WTC11 (cell line): Measurements from ENCODE around the gene CDKL2. TPM values are rescaled to one million over a fixed set of nuclear protein-coding genes. Genes with fewer than 3 reads are reported as not detected.
A peak's percentile ranks its signal among the peaks of the same experiment; 100 is the strongest.

ENCODE experiments used
- ATAC-seq: fragments of 200-7000 bp; cut with Tn5 transposase; 2 replicates; pipeline ENCODE4 v1.10.0; 2021; ENCODE audit warnings: mild to moderate bottlenecking, moderate library complexity
- Bru-seq: library from RNA; stranded (reverse); fragments of 400-500 nt; gene quantifications from one replicate; lab custom pipeline; 2021; lab: Mats Ljungman, UMichigan
- CTCF ChIA-PET: fragments of 300-600 bp; sonication (Branson Sonifier 250); formaldehyde crosslinking; loops from one replicate; lab custom pipeline; 2021; ENCODE audit warnings: antibody characterized with exemption; lab: Charles Lee
- POLR2A ChIA-PET: fragments of 350-600 bp; sonication (Branson Sonifier 250); formaldehyde crosslinking; loops from one replicate; lab custom pipeline; 2021; ENCODE audit warnings: antibody characterized with exemption; lab: Charles Lee
- DNase-seq: peaks from one replicate; pipeline ENCODE4 v3.0.0; 2021; ENCODE audit warnings: low spot score
- H3K27ac Mint-ChIP-seq: 2 replicates; pipeline ENCODE4 v1.8.0; 2021; ENCODE audit warnings: mixed read lengths
- H3K27me3 Mint-ChIP-seq: 2 replicates; pipeline ENCODE4 v1.8.0; 2021; ENCODE audit warnings: low read depth, mild to moderate bottlenecking, moderate library complexity, mixed read lengths
- H3K36me3 Mint-ChIP-seq: 2 replicates; pipeline ENCODE4 v1.8.0; 2021; ENCODE audit warnings: mixed read lengths
- H3K4me1 Mint-ChIP-seq: 2 replicates; pipeline ENCODE4 v1.8.0; 2022; ENCODE audit warnings: mixed read lengths
- H3K4me3 Mint-ChIP-seq: 2 replicates; pipeline ENCODE4 v1.8.0; 2021; ENCODE audit warnings: mild to moderate bottlenecking, moderate library complexity, mixed read lengths
- H3K9me3 Mint-ChIP-seq: 2 replicates; pipeline ENCODE4 v1.8.0; 2021; ENCODE audit warnings: mixed read lengths
- ATF1 ChIP-seq: sonication (generic); formaldehyde crosslinking; IDR thresholded peaks from 2 replicates; pipeline ENCODE4 v1.8.1; 2023; ENCODE audit warnings: mild to moderate bottlenecking, moderate library complexity, missing genetic modification reagents
- CBFB ChIP-seq: sonication (generic); formaldehyde crosslinking; IDR thresholded peaks from 2 replicates; pipeline ENCODE4 v1.8.1; 2022; ENCODE audit warnings: mild to moderate bottlenecking, low read depth, missing genetic modification reagents
- E2F5 ChIP-seq: sonication (generic); formaldehyde crosslinking; IDR thresholded peaks from 2 replicates; pipeline ENCODE4 v1.8.1; 2022; ENCODE audit warnings: mild to moderate bottlenecking, moderate library complexity, missing genetic modification reagents
- MAX ChIP-seq: sonication (generic); formaldehyde crosslinking; IDR thresholded peaks from 2 replicates; pipeline ENCODE4 v1.8.0; 2022; ENCODE audit warnings: mild to moderate bottlenecking, missing genetic modification reagents
- MLX ChIP-seq: sonication (generic); formaldehyde crosslinking; IDR thresholded peaks from 2 replicates; pipeline ENCODE4 v1.8.1; 2023; ENCODE audit warnings: mild to moderate bottlenecking, missing genetic modification reagents, moderate library complexity
- MXD4 ChIP-seq: fragments of 250-450 bp; sonication (Bioruptor Pico); IDR thresholded peaks from 2 replicates; pipeline ENCODE4 v1.8.0; 2021; ENCODE audit warnings: mild to moderate bottlenecking, moderate library complexity, borderline replicate concordance
- NFATC4 ChIP-seq: fragments of 250-450 bp; sonication (Bioruptor Pico); IDR thresholded peaks from 2 replicates; pipeline ENCODE4 v1.9.0; 2021; ENCODE audit warnings: mild to moderate bottlenecking
- NR2C2 ChIP-seq: sonication (generic); formaldehyde crosslinking; IDR thresholded peaks from 2 replicates; pipeline ENCODE4 v1.8.0; 2022; ENCODE audit warnings: mild to moderate bottlenecking, missing genetic modification reagents
- PREB ChIP-seq: sonication (generic); formaldehyde crosslinking; IDR thresholded peaks from 2 replicates; pipeline ENCODE4 v1.8.1; 2022; ENCODE audit warnings: mild to moderate bottlenecking, missing genetic modification reagents, moderate library complexity, borderline replicate concordance
- TP53 ChIP-seq: sonication (generic); formaldehyde crosslinking; IDR thresholded peaks from 2 replicates; pipeline ENCODE4 v1.8.1; 2023; ENCODE audit warnings: mild to moderate bottlenecking, missing genetic modification reagents
- ZNF232 ChIP-seq: sonication (generic); formaldehyde crosslinking; IDR thresholded peaks from 2 replicates; pipeline ENCODE4 v1.8.0; 2022; ENCODE audit warnings: mild to moderate bottlenecking, missing genetic modification reagents
- ZNF263 ChIP-seq: sonication (generic); formaldehyde crosslinking; IDR thresholded peaks from 2 replicates; pipeline ENCODE4 v1.8.1; 2022; ENCODE audit warnings: low read depth, mild to moderate bottlenecking, moderate library complexity, missing genetic modification reagents
- ZNF317 ChIP-seq: sonication (generic); formaldehyde crosslinking; IDR thresholded peaks from 2 replicates; pipeline ENCODE4 v1.8.1; 2023; ENCODE audit warnings: low read depth, mild to moderate bottlenecking, moderate library complexity, missing genetic modification reagents, borderline replicate concordance
- ZNF671 ChIP-seq: fragments of 250-450 bp; sonication (Bioruptor Pico); IDR thresholded peaks from 2 replicates; pipeline ENCODE4 v1.8.0; 2021; ENCODE audit warnings: mild to moderate bottlenecking
- long read RNA-seq, 3 experiments: library from RNA in 1 of 3; library from capped mRNA in 1 of 3; library from polyadenylated mRNA in 1 of 3; unstranded in 2 of 3; stranded (forward) in 1 of 3; transcript quantifications; one replicate each; pipeline ENCODE4 v2.0.0, GENCODE V29; 2021
- total RNA-seq: library from RNA; stranded (reverse); gene quantifications from 3 replicates; pipeline ENCODE4 v1.2.3, GENCODE V29; 2021
- TF ChIP-seq, protein P1 (sequence below): sonication (generic); formaldehyde crosslinking; IDR thresholded peaks from 2 replicates; pipeline ENCODE4 v1.8.1; 2023; ENCODE audit warnings: mild to moderate bottlenecking, missing genetic modification reagents, moderate library complexity
- TF ChIP-seq, protein P2 (sequence below): sonication (generic); formaldehyde crosslinking; IDR thresholded peaks from 2 replicates; pipeline ENCODE4 v1.8.0; 2022; ENCODE audit warnings: mild to moderate bottlenecking, missing genetic modification reagents
- TF ChIP-seq, protein P3 (sequence below): sonication (generic); formaldehyde crosslinking; IDR thresholded peaks from 2 replicates; pipeline ENCODE4 v1.8.1; 2023; ENCODE audit warnings: mild to moderate bottlenecking, missing genetic modification reagents, borderline replicate concordance
- TF ChIP-seq, protein P4 (sequence below): sonication (generic); formaldehyde crosslinking; IDR thresholded peaks from 2 replicates; pipeline ENCODE4 v1.8.0; 2023; ENCODE audit warnings: missing genetic modification reagents
- TF ChIP-seq, protein P5 (sequence below): sonication (generic); formaldehyde crosslinking; IDR thresholded peaks from 2 replicates; pipeline ENCODE4 v1.8.1; 2022; ENCODE audit warnings: missing genetic modification reagents, borderline replicate concordance

Gene CDKL2
- total RNA-seq (1.4 to 1.7 TPM (median 1.7 TPM) in 3 replicates), Bru-seq, nascent RNA (percentile 29 among the genes with signal in this experiment)
- long read RNA-seq, experiment 1, partial matches to known transcripts, result 0 of 6 reads
- long read RNA-seq, experiment 1, other reads (novel, unspliced or antisense), result 1 of 6 reads
- long read RNA-seq, experiment 2, result 0 reads
- long read RNA-seq, experiment 3, result 0 reads

GRCh38 chr4:75630174-75630936 is at the start of gene CDKL2:
Gene CDKL2 (minus strand): TSS chr4:75630528. CDS start chr4:75625988, 4,540 bp downstream.
- H3K27me3 Mint-ChIP-seq, result peaks cover 30% of the 10 kb centered on the region
- H3K27ac Mint-ChIP-seq, result peak within 1 kb of the TSS; percentile 68
- ChIA-PET POLR2A (interaction anchor here (0.9 to 2.1 kb wide), 2 partner anchors 23 to 94 kb away, joined by 3 to 11 read pairs; partner anchors contain the start of gene USO1), CTCF (interaction anchor here (1.0 to 1.8 kb wide), 3 partner anchors 9 to 218 kb away, joined by 5 to 6 read pairs (median 5); partner anchors contain the start of gene USO1)
- no peaks in the 10 kb centered on the region for H3K36me3 Mint-ChIP-seq
- peak within 1 kb of the TSS; percentile 84 for H3K4me3 Mint-ChIP-seq
- DNase-seq (peak; percentile 93), ATAC-seq (peak; percentile 98)
- no peaks in the 10 kb centered on the region for H3K9me3 Mint-ChIP-seq
- H3K4me1 Mint-ChIP-seq, result peaks cover 7% of the 10 kb centered on the region
- no peak for TF ChIP-seq MLX (CRISPR knock-in tag)
- TF ChIP-seq, protein P1, sequence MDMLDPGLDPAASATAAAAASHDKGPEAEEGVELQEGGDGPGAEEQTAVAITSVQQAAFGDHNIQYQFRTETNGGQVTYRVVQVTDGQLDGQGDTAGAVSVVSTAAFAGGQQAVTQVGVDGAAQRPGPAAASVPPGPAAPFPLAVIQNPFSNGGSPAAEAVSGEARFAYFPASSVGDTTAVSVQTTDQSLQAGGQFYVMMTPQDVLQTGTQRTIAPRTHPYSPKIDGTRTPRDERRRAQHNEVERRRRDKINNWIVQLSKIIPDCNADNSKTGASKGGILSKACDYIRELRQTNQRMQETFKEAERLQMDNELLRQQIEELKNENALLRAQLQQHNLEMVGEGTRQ (CRISPR knock-in tag), result peak; percentile 55
- TF ChIP-seq PREB (CRISPR knock-in tag), result no peak
- peak; percentile 93 for TF ChIP-seq MAX (CRISPR knock-in tag)
- TF ChIP-seq NR2C2 (CRISPR knock-in tag), result no peak
- TF ChIP-seq NFATC4, result no peak
- TF ChIP-seq, protein P2, sequence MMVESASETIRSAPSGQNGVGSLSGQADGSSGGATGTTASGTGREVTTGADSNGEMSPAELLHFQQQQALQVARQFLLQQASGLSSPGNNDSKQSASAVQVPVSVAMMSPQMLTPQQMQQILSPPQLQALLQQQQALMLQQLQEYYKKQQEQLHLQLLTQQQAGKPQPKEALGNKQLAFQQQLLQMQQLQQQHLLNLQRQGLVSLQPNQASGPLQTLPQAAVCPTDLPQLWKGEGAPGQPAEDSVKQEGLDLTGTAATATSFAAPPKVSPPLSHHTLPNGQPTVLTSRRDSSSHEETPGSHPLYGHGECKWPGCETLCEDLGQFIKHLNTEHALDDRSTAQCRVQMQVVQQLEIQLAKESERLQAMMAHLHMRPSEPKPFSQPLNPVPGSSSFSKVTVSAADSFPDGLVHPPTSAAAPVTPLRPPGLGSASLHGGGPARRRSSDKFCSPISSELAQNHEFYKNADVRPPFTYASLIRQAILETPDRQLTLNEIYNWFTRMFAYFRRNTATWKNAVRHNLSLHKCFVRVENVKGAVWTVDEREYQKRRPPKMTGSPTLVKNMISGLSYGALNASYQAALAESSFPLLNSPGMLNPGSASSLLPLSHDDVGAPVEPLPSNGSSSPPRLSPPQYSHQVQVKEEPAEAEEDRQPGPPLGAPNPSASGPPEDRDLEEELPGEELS (CRISPR knock-in tag), result peak; percentile 74
- no peak for TF ChIP-seq ZNF317 (CRISPR knock-in tag)
- TF ChIP-seq, protein P3, sequence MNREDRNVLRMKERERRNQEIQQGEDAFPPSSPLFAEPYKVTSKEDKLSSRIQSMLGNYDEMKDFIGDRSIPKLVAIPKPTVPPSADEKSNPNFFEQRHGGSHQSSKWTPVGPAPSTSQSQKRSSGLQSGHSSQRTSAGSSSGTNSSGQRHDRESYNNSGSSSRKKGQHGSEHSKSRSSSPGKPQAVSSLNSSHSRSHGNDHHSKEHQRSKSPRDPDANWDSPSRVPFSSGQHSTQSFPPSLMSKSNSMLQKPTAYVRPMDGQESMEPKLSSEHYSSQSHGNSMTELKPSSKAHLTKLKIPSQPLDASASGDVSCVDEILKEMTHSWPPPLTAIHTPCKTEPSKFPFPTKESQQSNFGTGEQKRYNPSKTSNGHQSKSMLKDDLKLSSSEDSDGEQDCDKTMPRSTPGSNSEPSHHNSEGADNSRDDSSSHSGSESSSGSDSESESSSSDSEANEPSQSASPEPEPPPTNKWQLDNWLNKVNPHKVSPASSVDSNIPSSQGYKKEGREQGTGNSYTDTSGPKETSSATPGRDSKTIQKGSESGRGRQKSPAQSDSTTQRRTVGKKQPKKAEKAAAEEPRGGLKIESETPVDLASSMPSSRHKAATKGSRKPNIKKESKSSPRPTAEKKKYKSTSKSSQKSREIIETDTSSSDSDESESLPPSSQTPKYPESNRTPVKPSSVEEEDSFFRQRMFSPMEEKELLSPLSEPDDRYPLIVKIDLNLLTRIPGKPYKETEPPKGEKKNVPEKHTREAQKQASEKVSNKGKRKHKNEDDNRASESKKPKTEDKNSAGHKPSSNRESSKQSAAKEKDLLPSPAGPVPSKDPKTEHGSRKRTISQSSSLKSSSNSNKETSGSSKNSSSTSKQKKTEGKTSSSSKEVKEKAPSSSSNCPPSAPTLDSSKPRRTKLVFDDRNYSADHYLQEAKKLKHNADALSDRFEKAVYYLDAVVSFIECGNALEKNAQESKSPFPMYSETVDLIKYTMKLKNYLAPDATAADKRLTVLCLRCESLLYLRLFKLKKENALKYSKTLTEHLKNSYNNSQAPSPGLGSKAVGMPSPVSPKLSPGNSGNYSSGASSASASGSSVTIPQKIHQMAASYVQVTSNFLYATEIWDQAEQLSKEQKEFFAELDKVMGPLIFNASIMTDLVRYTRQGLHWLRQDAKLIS (CRISPR knock-in tag), result 0 out of 2 replicates have a peak, but pooled peaks have one; percentile 58
- TF ChIP-seq, protein P4, sequence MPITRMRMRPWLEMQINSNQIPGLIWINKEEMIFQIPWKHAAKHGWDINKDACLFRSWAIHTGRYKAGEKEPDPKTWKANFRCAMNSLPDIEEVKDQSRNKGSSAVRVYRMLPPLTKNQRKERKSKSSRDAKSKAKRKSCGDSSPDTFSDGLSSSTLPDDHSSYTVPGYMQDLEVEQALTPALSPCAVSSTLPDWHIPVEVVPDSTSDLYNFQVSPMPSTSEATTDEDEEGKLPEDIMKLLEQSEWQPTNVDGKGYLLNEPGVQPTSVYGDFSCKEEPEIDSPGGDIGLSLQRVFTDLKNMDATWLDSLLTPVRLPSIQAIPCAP (CRISPR knock-in tag), result peak; percentile 81; the same call in 1 of the 2 replicates
- peak; percentile 42; the same call in 1 of the 2 replicates for TF ChIP-seq CBFB (CRISPR knock-in tag)
- no peak for TF ChIP-seq ATF1 (CRISPR knock-in tag)
- TF ChIP-seq ZNF671 (CRISPR knock-in tag), result no peak
- TF ChIP-seq MXD4 (CRISPR knock-in tag), result no peak
- TF ChIP-seq, protein P5, sequence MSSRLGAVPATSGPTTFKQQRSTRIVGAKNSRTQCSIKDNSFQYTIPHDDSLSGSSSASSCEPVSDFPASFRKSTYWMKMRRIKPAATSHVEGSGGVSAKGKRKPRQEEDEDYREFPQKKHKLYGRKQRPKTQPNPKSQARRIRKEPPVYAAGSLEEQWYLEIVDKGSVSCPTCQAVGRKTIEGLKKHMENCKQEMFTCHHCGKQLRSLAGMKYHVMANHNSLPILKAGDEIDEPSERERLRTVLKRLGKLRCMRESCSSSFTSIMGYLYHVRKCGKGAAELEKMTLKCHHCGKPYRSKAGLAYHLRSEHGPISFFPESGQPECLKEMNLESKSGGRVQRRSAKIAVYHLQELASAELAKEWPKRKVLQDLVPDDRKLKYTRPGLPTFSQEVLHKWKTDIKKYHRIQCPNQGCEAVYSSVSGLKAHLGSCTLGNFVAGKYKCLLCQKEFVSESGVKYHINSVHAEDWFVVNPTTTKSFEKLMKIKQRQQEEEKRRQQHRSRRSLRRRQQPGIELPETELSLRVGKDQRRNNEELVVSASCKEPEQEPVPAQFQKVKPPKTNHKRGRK (CRISPR knock-in tag), result no peak
- TF ChIP-seq ZNF232 (CRISPR knock-in tag), result peak; percentile 86; the same call in 1 of the 2 replicates
- peak; percentile 81 for TF ChIP-seq TP53 (CRISPR knock-in tag)
- TF ChIP-seq E2F5 (CRISPR knock-in tag), result peak; percentile 26; the same call in 1 of the 2 replicates
- TF ChIP-seq ZNF263 (CRISPR knock-in tag), result no peak
